ENCODE data around the gene ZNF225.
"Not testable (repeated sequence)": the region's sequence is repeated elsewhere in the genome, so short reads cannot be mapped to it uniquely, and the experiment has no call there.

Gene ZNF225

DNA sequence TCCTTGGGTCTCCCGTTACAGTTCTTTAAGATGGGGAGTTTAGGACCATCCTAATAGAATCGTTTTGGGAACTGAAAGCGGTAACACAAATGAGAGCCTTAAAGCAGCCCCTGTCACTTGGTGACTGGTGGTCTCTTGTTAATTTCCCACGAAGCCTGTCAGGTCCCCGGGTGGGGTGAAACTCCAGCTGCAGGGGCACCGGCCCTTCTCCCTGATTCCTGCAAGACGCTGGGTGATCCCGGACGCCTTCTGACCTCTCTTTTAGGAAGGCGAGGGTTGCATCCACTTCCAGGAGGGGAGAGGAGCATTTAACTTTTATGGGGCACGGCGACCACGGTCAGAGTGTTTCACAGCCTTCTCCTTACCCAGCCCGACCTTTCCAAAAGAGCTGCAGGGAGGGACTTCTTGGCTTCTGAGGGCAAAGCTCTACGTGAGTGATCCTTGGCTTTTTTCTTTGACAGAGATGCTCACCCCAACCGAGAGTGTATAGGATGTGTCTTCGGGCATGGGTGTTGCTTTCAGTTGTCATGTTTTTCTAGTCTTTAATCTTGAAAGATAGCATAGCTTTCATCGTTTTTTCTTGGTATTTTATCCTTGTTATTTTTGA is 688 bp downstream of the ZNF225 start:
- peak overlapping the region; percentile 94 for H3K4me3 ChIP-seq (ENCODE audit: low read depth, low read length)
- in situ Hi-C loops (cut with HindIII; ENCODE audit: low sequenced_read_pairs): no loop called here
- DNase-seq (ENCODE audit: low read depth, low spot score): no peak
- TF ChIP-seq, protein P1, sequence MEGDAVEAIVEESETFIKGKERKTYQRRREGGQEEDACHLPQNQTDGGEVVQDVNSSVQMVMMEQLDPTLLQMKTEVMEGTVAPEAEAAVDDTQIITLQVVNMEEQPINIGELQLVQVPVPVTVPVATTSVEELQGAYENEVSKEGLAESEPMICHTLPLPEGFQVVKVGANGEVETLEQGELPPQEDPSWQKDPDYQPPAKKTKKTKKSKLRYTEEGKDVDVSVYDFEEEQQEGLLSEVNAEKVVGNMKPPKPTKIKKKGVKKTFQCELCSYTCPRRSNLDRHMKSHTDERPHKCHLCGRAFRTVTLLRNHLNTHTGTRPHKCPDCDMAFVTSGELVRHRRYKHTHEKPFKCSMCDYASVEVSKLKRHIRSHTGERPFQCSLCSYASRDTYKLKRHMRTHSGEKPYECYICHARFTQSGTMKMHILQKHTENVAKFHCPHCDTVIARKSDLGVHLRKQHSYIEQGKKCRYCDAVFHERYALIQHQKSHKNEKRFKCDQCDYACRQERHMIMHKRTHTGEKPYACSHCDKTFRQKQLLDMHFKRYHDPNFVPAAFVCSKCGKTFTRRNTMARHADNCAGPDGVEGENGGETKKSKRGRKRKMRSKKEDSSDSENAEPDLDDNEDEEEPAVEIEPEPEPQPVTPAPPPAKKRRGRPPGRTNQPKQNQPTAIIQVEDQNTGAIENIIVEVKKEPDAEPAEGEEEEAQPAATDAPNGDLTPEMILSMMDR (IDR thresholded peaks at IDR 0.05; ENCODE audit: low read depth, low read length): no peak

DNA sequence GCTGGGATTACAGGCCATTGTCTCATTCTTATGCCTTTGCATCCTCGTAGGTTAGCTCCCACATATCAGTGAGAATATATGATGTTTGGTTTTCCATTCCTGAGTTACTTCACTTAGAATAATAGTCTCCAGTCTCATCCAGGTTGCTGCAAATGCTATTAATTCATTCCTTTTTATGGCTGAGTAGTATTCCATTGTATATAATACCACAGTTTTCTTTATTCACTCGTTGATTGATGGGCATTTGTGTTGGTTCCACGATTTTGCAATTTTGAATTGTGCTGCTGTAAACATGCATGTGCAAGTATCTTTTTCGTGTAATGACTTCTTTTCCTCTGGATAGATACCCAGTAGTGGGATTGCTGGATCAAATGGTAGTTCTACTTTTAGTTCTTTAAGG is 8.0 kb downstream of the ZNF225 start:
- in situ Hi-C loops (cut with HindIII; ENCODE audit: low sequenced_read_pairs); H3K4me3 ChIP-seq (ENCODE audit: low read depth, low read length); DNase-seq (ENCODE audit: low read depth, low spot score): not testable (repeated sequence)

DNA sequence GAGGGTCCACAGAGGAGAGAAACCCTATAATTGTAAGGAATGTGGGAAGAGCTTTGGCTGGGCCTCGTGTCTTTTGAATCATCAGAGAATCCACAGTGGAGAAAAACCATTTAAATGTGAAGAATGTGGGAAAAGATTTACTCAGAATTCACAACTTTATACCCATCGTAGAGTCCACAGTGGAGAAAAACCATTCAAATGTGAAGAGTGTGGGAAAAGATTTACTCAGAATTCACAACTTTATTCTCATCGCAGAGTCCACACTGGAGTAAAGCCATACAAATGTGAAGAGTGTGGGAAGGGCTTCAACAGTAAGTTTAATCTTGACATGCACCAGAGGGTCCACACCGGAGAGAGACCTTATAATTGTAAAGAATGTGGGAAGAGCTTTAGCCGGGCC is 18.8 kb downstream of the ZNF225 start:
- in situ Hi-C loops (cut with HindIII; ENCODE audit: low sequenced_read_pairs): no loop called here

DNA sequence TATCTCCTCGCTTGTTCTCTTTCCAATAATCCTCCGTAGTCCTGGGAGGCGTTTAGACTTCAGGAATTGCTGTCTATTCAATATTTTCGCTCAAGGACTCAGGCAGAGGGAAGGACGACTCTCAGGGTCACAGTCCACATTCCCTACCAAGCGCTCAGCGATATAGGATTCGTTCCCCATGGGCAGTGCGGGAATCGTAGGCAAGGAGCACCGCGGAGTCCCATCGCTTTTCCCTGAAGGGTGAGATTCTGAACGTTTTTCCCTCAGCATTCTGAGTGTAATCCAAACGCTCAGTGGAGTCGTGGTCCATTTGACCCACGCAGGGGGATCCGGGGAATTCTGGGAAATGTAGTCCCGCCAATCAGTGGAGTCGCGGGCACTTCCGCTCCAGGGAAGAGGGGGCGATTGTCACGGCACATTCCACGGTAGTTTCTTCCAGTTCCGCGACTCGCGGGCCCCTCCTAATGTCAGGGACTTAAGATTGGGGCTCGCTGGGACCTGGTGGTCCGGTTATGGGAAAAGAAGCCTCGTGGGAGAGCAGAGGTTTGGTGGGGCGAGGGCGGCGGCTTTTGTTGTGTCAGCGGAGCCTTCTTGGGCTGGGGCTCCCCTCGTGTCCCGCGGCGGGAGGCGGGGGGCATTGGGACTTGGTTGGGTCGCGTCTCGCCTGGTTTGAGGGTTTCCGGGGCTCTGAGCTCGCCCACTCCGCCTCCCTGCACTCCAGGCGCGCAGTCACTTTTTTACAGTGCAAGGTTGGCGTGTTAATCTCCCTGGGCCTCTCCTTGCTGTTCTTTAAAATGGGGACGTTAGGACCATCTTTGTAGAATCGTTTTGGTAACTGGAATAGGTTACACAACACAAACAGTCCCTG is 28.2 kb downstream of the ZNF225 start, which contains the start of gene ZNF234:
Gene ZNF234, plus strand, starts transcription at position 364 of the 868 bp plus-strand sequence. CDS start 3,079 bp downstream, outside the sequence.
- H3K4me3 ChIP-seq (ENCODE audit: low read depth, low read length): peak within 1 kb of the TSS; percentile 91
- DNase-seq (ENCODE audit: low read depth, low spot score): peak; percentile 81
- TF ChIP-seq, protein P1 (IDR thresholded peaks at IDR 0.05; ENCODE audit: low read depth, low read length): no peak
- in situ Hi-C loops (cut with HindIII; ENCODE audit: low sequenced_read_pairs): no loop called here

More for the DNA sequence above, 18.8 kb downstream of the ZNF225 start:
- DNase-seq (ENCODE audit: low read depth, low spot score): no peak
- TF ChIP-seq, protein P1 (IDR thresholded peaks at IDR 0.05; ENCODE audit: low read depth, low read length): no peak
- no peak overlapping the region for H3K4me3 ChIP-seq (ENCODE audit: low read depth, low read length)

DNA sequence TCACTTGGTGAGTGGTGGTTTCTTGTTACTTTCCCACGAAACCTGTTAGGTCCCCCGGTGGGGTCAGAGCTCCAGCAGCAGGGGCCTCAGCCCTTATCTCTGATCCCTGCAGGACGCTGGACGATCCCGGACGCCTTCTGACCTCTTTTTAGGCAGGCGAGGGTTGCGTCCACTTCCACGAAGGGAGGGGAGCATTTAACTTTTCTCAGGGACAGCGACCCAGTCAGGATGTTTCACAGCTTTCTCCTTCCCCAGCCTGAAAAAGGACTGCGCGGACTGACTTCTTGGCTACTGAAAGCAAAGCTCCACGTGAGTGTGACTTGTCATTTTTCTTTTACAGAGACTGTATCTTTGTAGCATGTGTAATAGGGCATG is 28.8 kb downstream of the ZNF225 start:
- in situ Hi-C loops (cut with HindIII; ENCODE audit: low sequenced_read_pairs): no loop called here
- peak; percentile 31 for DNase-seq (ENCODE audit: low read depth, low spot score)
- H3K4me3 ChIP-seq (ENCODE audit: low read depth, low read length): peak overlapping the region; percentile 91
- TF ChIP-seq, protein P1 (IDR thresholded peaks at IDR 0.05; ENCODE audit: low read depth, low read length): no peak

DNA sequence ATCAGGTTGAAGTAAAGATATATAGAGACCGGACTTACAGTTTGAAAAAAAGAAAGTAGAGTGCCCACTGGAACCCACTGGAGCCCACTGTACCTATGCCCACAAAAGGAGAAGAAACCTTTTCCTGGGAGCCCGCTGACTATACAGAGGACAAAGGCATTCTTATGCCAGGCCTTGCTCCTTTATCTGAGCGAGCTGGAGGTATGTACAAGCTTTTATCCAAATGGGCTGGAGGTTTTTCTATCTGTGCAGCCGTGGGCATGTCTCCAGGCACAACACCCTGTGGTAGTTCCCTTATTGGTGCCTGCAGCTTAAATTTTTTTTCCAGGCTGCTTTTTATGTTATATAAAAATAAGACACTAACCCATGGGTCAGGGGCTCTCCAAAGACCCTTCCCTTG is 36.6 kb downstream of the ZNF225 start:
- H3K4me3 ChIP-seq (ENCODE audit: low read depth, low read length): no peak overlapping the region
- in situ Hi-C loops (cut with HindIII; ENCODE audit: low sequenced_read_pairs): no loop called here
- TF ChIP-seq, protein P1 (IDR thresholded peaks at IDR 0.05; ENCODE audit: low read depth, low read length): no peak
- no peak for DNase-seq (ENCODE audit: low read depth, low spot score)

DNA sequence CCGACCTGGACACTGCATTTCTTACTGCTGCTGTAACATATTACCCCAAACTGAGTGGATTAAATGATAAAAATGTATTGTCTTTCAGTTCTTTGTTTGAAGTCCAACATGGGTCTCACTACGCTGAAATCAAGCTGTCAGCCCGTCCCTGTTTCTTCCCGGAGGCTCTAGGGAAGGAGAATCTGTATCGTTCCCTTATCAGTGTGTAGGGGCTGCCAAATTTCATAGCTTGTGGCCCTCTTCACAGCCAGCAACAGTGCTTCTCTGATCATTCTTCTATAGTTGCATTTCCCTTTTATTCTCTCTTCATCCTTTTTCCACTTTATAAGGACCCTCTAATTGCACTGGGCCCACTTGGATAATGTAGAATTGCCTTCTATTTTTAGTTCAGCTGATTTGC is 38.3 kb downstream of the ZNF225 start:
- no peak overlapping the region for H3K4me3 ChIP-seq (ENCODE audit: low read depth, low read length)
- TF ChIP-seq, protein P1 (IDR thresholded peaks at IDR 0.05; ENCODE audit: low read depth, low read length): no peak
- DNase-seq (ENCODE audit: low read depth, low spot score): no peak
- in situ Hi-C loops (cut with HindIII; ENCODE audit: low sequenced_read_pairs): no loop called here

Data from astrocyte of the spinal cord (primary cell).